Breast epithelium (tissue), 3 donors: ENCODE measurements around the gene CMSS1.

Experiments
- POLR2A ChIP-seq: fragments of 450-650 bp; IDR thresholded peaks from one replicate; pipeline ENCODE4 v1.6.1; 2016; ENCODE audit warnings: antibody characterized with exemption, mild to moderate bottlenecking, moderate library complexity
- POLR2AphosphoS5 ChIP-seq, 3 donors: sonication (generic); formaldehyde crosslinking; IDR thresholded peaks; one replicate each; pipeline ENCODE4 v1.6.1; 2017; ENCODE audit warnings: antibody characterized with exemption in 3 of 3
- TF ChIP-seq, protein P1 (sequence below), 3 donors: fragments of 450-650 bp; IDR thresholded peaks; one replicate each; pipeline ENCODE4 v1.5.1; 2016 to 2017; ENCODE audit warnings: antibody characterized with exemption in 3 of 3, mild to moderate bottlenecking in 3 of 3, moderate library complexity in 3 of 3

DNA sequence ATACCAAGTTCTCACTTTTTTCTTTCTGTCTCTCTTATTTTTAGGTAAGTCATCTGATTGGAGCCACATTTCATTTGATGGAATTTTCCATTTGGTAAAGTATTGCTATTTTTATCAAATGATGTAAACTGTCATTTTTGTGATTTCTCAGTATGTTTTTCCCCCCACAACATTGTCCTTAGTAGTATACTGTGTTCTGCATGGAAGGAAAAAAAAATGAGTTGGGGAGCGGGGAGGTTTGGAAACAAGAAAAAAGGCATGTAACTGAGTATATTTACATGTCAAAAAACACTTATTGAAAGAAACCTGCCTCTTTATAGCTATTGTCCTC lies 192.4 kb downstream of the CMSS1 start:
- TF ChIP-seq POLR2AphosphoS5 (IDR thresholded peaks at IDR 0.05), result no peak
- TF ChIP-seq, protein P1, sequence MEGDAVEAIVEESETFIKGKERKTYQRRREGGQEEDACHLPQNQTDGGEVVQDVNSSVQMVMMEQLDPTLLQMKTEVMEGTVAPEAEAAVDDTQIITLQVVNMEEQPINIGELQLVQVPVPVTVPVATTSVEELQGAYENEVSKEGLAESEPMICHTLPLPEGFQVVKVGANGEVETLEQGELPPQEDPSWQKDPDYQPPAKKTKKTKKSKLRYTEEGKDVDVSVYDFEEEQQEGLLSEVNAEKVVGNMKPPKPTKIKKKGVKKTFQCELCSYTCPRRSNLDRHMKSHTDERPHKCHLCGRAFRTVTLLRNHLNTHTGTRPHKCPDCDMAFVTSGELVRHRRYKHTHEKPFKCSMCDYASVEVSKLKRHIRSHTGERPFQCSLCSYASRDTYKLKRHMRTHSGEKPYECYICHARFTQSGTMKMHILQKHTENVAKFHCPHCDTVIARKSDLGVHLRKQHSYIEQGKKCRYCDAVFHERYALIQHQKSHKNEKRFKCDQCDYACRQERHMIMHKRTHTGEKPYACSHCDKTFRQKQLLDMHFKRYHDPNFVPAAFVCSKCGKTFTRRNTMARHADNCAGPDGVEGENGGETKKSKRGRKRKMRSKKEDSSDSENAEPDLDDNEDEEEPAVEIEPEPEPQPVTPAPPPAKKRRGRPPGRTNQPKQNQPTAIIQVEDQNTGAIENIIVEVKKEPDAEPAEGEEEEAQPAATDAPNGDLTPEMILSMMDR (IDR thresholded peaks at IDR 0.05), result no peak
- no peak for TF ChIP-seq POLR2A
